ENCODE data around the gene KARS1. TPM values are rescaled to one million over a fixed set of nuclear protein-coding genes. Genes with fewer than 3 reads are reported as not detected.

KARS1 gene
- total RNA-seq, 1 donor from 2014 or later, result 110 TPM

DNA sequence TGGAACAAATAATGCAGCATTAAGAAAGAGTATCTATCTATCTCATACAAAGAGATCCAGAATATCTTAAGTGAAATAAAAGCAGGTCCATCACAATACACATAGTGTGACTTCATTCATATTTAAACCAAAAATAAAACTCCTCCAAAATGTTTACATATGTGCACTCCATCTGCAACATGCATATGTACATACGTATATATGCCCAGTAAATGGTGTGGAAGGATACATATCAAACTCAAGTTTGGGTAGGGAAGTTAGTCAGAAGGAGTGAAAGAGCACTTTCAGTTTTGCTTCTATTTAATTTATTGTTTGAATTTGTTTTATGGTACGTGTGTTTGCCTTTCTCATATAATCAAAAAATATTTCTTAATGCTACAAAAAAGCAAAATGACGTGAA, 12.4 kb downstream of the KARS1 start:
- TF ChIP-seq, protein P1, sequence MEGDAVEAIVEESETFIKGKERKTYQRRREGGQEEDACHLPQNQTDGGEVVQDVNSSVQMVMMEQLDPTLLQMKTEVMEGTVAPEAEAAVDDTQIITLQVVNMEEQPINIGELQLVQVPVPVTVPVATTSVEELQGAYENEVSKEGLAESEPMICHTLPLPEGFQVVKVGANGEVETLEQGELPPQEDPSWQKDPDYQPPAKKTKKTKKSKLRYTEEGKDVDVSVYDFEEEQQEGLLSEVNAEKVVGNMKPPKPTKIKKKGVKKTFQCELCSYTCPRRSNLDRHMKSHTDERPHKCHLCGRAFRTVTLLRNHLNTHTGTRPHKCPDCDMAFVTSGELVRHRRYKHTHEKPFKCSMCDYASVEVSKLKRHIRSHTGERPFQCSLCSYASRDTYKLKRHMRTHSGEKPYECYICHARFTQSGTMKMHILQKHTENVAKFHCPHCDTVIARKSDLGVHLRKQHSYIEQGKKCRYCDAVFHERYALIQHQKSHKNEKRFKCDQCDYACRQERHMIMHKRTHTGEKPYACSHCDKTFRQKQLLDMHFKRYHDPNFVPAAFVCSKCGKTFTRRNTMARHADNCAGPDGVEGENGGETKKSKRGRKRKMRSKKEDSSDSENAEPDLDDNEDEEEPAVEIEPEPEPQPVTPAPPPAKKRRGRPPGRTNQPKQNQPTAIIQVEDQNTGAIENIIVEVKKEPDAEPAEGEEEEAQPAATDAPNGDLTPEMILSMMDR (IDR thresholded peaks at IDR 0.05; ENCODE audit: unreplicated experiment), result no peak
- peaks cover 60% of the 10 kb centered on the region for H3K36me3 Mint-ChIP-seq
- no peak overlapping the region for H3K27ac Mint-ChIP-seq
- no peaks in the 10 kb centered on the region for H3K27me3 Mint-ChIP-seq (ENCODE audit: low read depth)
- no peaks in the 10 kb centered on the region for H3K4me1 Mint-ChIP-seq
- H3K4me3 Mint-ChIP-seq, result no peak overlapping the region
- DNase-seq (ENCODE audit: low spot score in 2 of 2, unreplicated experiment in 2 of 2), result no peak
- no peaks in the 10 kb centered on the region for H3K9me3 Mint-ChIP-seq

DNA sequence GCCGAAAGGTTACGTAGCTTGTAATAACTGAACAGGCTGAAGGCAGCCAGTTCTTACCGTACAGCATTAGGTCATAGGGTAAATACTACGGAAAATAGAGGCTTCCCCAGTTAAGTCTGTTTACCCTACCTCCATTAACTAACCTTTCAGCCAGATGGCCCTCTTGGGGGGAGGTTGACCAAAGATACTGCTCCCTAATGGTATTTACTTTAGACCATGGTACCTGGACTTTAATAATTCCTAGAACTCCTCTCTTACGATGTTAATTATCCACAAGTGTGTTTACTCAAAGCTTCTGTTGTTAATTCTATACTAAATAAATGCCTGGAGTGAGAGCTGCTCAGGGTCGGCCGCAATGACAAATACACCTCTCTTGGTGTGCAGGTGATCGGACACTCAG, 14.6 kb downstream of the KARS1 start:
- Mint-ChIP-seq H3K4me3 (no peak overlapping the region), H3K27me3 (ENCODE audit: low read depth) (no peaks in the 10 kb centered on the region), H3K27ac (no peak overlapping the region), H3K36me3 (peaks cover 61% of the 10 kb centered on the region), H3K9me3 (no peaks in the 10 kb centered on the region), H3K4me1 (no peaks in the 10 kb centered on the region)
- TF ChIP-seq, protein P1 (IDR thresholded peaks at IDR 0.05; ENCODE audit: unreplicated experiment), result no peak
- no peak for DNase-seq (ENCODE audit: low spot score in 2 of 2, unreplicated experiment in 2 of 2)

DNA sequence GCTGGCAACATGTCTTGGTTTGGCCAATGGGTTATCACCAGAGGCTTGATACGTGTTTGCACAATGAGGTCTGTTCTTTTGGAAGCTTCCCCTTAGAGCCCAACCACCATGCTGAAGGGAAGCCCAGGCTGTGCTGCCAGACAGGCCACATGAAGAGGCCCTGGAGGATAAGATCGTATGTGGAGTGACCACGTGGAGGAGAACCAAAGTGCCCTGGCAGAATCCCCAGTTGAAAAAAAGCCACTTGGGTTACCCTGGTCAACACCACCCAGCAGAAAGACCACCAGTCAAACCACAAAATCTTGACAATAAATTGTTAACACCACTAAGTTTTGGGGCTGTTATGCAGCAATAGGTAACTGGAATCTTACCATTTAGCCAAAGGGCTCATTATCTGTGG, 17.4 kb downstream of the KARS1 start:
- Mint-ChIP-seq H3K4me3 (no peak overlapping the region), H3K27me3 (ENCODE audit: low read depth) (no peaks in the 10 kb centered on the region), H3K27ac (no peak overlapping the region), H3K36me3 (peaks cover 61% of the 10 kb centered on the region), H3K9me3 (no peaks in the 10 kb centered on the region), H3K4me1 (no peaks in the 10 kb centered on the region)
- TF ChIP-seq, protein P1 (IDR thresholded peaks at IDR 0.05; ENCODE audit: unreplicated experiment), result no peak
- DNase-seq (ENCODE audit: low spot score in 2 of 2, unreplicated experiment in 2 of 2), result no peak

DNA sequence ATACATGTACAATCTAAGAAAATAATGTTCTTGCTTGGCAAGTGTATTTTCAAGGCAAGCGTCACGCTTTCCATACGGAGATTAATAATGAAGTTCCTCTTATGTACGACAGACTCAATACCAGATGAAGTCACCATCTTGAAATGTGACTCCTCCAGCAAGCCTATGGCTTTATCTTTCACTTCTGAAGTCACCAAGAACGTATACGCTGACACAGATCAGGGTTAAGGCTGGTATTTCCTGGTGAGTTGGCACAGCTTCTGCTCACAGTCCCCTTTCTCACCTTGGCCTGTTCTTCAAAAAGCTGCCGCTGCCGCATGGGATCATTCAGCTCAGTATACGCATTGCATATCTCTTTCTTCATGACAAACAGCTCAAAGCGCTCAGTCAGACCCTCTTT, 18.3 kb downstream of the KARS1 start:
- Mint-ChIP-seq H3K36me3 (peaks cover 59% of the 10 kb centered on the region), H3K9me3 (no peaks in the 10 kb centered on the region), H3K4me1 (peaks cover 1% of the 10 kb centered on the region), H3K27ac (no peak overlapping the region), H3K27me3 (ENCODE audit: low read depth) (no peaks in the 10 kb centered on the region), H3K4me3 (no peak overlapping the region)
- TF ChIP-seq, protein P1 (IDR thresholded peaks at IDR 0.05; ENCODE audit: unreplicated experiment), result no peak
- DNase-seq (ENCODE audit: low spot score in 2 of 2, unreplicated experiment in 2 of 2), result no peak

DNA sequence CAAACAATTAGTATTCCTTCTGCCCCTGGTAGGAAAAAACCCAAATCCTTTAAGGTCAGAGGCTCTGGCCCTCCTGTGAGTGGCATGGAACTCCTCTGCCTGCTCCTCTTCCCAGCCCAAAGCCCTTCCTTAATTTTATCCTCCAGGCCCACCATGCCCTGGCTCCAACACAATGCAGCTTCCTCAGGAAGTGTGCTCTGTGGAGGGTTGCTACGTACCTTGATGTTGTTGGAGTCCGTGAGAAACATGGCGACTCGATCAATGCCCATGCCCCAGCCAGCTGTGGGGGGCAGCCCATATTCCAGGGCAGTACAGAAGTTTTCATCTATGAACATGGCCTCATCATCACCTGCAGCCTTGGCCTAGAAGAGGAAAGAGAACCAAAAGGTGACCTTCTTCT, 19.1 kb downstream of the KARS1 start:
- peaks cover 53% of the 10 kb centered on the region for H3K36me3 Mint-ChIP-seq
- DNase-seq (ENCODE audit: low spot score in 2 of 2, unreplicated experiment in 2 of 2), result no peak
- TF ChIP-seq, protein P1 (IDR thresholded peaks at IDR 0.05; ENCODE audit: unreplicated experiment), result no peak
- peaks cover 1% of the 10 kb centered on the region for H3K4me1 Mint-ChIP-seq
- H3K27me3 Mint-ChIP-seq (ENCODE audit: low read depth), result no peaks in the 10 kb centered on the region
- H3K9me3 Mint-ChIP-seq, result no peaks in the 10 kb centered on the region
- H3K27ac Mint-ChIP-seq, result no peak overlapping the region
- no peak overlapping the region for H3K4me3 Mint-ChIP-seq

DNA sequence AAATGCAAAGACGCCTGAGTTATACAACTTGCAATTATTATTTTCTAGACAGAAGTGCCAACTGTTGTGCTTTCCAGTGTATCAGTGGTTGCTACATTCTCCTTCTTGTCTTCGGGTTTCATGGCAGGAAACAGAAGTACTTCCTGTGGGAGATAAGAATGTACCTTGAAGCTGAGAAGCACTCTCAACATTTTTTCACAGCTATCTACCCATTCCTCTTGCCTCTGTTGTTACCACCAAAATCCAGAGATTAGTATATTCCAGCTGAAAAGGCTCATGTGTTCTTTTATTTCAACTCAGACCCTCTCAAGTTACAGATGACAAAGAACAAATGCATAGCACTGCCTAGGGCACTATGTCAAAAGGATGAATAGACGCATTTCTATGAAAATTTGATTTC, 19.6 kb downstream of the KARS1 start:
- Mint-ChIP-seq H3K9me3 (no peaks in the 10 kb centered on the region), H3K4me3 (no peak overlapping the region), H3K27me3 (ENCODE audit: low read depth) (no peaks in the 10 kb centered on the region), H3K4me1 (peaks cover 1% of the 10 kb centered on the region), H3K36me3 (peaks cover 51% of the 10 kb centered on the region), H3K27ac (no peak overlapping the region)
- TF ChIP-seq, protein P1 (IDR thresholded peaks at IDR 0.05; ENCODE audit: unreplicated experiment), result no peak
- DNase-seq (ENCODE audit: low spot score in 2 of 2, unreplicated experiment in 2 of 2), result no peak

Measured in mesothelial cell of epicardium (in vitro differentiated cells).